HG02840 (cell line): ENCODE data around the gene CPSF4L.

Source experiments
- ATAC-seq: cut with Tn5 transposase; IDR thresholded peaks from one replicate; pipeline ENCODE4 v1.9.1; 2021; ENCODE audit warnings: mild to moderate bottlenecking, moderate library complexity, moderate number of reproducible peaks; ENCODE audit not compliant: unreplicated experiment, low FRiP score

The CPSF4L gene

DNA sequence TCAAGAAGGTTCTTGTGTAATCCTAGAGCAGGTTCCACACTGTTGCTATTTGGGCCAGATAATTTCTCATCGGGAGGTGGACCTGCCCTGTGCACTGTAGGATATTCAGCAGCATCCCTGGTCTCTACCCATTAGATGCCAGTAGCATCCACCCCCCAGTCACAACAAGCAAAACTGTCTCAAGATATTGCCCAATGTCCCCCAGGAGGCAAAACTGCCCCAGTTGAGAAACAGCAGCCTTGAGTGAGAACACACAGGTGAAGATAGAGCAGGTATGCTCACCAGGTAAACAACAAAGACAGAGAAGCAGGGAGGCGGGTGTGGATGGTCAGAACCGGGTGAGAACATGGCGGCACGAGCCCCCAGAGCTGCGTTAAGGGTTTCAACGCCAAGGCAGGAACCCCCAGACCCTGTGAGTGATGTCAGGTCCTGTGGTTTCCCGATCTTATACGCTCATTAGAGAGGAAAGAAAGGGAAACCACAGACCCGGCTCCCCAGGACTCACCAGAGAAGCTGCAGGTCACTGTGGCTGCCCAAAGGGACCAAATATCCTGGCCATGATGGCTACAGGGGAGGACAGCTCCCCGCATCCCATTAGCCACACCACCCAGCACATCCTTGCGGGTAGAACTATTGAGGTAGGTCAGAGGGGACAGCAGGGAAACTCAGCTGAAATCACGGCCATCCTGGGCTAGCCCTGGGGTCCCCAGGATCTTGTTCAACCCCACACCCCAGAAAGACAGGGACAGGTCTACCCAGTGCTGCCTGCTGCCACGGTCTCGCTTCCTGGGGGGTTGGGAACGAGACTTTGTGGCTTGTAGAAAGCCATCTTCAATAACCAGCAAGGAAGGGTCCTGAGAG is 28.9 kb upstream of the CPSF4L start:
- peak; percentile 28 for ATAC-seq

DNA sequence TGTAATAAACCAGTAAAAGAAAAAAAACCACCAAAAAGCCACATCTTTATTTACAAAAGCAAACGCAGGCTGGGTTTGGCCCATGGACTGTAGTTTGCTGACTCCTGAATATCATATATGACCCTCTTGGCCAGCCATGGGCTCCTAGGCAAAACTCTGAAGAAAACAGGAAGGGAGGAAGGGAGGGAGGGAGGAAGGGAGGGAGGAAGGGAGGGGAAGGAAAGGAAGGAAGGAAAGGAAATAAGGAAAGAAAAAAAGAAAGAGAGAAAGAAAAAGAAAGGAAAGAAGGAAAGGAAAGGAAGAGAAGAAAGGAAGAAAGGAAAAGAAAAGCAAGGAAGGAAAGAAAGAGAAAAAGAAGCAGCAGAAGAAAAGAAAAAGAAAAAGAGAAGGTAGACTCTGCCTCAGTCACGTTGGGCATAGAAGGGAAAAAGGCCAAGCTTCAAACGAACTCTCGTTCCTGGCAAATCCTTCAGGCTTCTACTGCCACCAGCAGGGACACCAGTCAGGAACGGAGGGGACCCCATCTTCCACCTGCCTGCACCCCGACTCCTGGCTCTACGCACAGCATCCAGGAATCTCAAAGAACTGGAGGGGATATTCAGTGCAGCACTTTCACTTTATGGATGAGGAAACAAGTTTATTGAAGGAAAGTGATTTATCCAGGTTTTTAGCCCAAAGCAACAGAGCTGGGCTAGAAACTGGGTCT is 28.0 kb upstream of the CPSF4L start:
- no peak for ATAC-seq

DNA sequence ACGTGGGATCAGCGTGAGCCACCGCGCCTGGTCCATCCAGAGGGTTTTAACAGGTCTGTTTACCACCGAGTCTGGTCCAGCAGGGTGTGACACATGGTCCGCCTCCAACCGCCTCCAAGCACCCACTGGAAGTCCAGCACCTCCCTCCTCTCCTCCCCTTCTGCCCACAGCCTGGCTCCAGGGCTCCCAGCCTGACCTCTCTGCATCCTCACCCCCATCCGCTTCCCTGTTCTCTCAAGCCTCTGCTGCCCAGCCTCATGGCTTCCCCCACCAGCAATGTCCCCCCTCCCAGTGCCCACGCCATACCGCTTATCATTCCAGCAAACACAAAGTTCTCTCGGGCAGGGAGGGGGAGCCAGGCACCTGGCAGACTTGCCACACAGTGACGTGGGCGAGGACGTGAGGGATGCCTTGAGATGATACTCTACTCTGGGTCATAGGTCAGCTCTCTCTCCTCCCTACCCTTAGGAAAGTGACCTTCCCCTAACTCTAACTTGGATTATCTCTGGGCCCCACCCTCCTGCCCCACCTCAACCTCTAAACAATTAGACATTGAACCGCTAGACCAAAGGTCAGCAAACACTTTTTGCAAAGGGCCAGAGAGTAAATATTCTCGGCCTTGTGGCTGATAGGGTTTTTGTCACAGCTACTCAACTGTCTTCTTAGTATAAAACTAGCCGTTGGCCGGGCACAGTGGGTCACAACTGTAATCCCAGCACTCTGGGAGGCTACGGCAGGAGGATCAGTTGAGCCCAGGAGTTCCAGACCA is 27.0 kb upstream of the CPSF4L start:
- ATAC-seq, result no peak

DNA sequence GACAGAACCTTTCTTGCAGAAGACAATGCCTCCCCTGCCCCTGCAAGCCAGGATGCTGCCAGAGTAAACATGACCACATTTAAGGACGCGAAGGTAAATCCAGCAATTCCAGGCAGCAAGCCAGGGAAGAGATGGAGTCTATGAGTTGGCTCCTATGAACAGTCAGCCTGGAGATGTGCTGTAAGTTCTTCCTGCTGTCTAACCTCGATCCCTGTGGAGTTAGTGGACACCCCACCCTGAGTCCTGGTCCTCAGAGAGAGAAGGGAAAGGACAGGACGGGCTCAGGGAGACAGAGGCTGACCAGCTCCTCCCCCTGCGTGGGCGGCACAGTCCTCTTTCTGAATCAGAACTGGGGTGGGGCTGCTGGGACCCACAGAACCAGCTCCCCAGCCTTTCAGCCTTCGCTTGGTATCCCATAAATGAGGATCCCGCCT is 25.2 kb upstream of the CPSF4L start:
- ATAC-seq, result no peak

DNA sequence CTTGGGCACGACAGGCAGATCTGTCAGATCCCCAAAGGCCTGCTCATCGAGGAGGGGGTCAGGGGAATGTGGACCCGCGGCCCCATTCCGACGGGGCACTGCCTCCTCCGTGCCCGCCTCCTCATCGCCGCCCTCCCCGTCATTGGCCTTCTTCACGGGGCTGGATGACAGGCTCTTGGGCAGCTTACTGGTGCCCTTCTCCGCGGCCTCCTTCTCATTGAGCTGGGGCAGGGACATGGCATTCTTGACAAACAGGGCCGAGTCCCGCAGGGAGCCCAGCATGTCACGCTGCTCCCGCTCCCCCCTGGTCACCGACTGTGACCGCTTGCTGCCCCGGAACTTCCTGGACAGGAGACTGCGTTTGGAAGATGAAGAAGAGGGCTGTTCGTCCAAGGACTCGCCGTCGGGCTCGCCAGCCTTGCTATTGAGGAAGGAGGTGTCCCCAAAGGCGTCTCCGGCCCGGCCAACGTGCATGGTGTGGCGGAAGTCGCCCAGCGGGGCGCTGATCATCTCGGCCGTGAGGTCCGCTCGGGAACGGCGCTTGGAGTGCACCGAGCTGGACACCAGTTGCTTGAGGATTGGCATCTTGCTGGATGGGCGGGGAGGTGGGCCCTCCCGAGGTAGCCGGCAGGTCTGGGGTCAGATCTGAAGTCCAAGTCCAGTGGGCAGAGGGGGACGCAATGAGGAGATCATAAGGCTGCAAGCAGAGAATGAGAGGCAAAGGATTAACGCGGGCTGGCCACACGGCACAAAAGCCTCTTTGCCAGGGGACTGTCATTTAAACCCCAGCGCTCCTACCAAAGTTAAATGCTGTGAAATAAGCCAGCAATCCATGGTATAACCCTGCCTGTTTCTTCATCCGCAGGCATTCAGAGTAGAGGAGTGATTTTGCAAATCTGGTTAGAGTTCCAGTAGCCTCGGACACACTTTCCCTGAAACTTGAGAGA is 24.5 kb upstream of the CPSF4L start:
- ATAC-seq, result no peak

DNA sequence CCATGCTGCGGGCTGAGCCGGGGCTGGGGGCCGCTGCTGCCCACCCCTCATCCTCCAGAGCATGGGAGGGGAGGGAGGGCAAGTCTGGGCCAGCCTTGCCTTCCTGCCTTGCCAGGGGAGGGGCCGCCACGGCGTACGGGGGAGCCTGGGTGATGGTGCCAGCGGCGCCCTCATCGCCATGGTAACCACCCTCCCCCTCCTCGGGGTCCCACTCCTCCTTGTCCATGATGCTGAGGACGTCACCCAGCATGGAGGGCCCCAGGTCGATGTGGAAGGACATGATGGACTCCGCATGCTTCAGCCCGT is 23.9 kb upstream of the CPSF4L start:
- no peak for ATAC-seq

DNA sequence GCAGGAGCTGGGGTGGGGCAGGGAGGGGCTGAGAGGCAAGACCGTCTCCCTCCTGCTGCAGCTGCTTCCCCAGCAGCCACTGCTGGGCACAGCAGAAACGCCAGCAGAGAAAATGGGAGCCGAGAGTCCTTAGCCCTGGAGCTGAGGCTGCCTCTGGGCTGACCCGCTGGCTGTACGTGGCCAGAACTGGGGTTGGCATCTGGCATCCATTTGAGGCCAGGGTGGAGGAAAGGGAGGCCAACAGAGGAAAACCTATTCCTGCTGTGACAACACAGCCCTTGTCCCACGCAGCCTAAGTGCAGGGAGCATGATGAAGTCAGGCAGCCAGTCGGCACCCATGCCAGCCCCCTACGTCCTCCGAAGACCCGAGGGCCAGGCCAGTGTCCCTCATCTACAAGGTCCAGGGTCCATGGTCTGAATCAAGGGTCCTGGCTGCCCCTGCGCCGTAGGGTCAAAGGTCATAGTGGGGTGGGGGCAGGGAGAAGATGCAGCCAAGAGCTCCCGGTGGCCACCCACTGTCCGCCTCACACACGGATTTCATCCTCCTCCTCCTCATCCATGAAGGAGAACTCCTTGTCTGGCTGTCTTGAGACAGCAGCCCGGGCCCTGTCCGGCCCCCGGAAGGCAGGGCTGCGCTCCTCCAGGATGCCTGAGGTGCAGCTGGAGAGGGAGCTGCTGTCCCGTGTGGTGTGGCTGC is 23.4 kb upstream of the CPSF4L start:
- ATAC-seq, result no peak

DNA sequence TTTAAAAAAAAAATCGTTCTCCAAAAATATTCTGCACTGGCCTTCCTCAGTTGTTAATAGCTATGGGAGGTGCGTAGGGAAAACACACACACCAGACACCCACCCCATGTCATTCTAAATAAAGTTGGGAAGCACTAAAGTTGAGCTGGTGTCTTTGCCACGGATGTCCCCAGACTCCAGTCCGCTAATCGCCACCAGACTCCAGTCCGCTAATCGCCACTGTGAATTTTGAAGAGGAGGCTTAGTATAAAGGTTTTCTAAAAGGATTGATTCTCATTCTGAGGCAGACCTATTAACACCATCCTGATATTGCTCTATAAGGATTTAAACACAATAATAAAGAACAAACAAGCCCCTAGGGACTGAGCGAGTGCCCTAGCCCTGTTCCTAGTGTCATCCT is 22.7 kb upstream of the CPSF4L start:
- no peak for ATAC-seq

DNA sequence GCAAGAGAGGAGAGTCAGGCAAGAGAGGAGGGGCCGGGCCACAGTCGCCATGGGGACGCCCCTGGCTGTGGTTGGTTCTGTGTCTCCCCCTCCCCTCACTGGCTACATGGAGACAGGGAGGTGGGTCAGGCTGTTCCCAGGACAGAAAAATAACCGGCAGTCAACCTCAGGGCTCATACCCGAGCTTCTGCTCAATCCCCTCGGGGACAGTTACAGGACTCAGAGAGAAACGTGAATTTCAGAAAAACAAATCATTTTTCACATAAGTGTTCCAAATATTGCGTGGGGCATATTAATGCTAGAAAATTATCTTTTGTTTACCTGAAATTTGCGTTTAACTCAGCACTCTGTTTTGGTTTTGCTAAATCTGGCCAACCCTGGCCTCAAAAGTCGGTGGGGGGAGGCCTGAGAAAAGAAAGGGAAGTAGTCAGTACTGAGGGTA is 22.2 kb upstream of the CPSF4L start:
- no peak for ATAC-seq

DNA sequence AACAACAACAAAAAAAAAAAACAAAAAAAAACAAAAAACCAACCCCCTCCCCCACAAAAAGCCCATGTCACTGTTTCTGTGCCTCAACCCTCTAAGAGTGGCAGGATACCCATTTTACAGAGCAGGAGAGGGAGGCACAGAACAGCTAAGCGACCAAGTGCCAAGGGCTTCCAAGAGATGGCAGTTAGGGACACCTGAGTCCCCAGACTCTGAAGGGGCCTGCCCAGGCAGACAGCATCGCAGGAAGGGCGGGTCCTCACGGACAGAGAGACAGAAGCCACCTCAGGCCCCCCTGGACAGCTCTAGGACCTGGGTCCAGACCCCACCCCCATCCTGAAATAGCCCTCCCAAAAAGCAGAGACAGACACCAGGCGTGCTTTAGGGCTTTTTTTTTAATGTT is 21.6 kb upstream of the CPSF4L start:
- no peak for ATAC-seq

DNA sequence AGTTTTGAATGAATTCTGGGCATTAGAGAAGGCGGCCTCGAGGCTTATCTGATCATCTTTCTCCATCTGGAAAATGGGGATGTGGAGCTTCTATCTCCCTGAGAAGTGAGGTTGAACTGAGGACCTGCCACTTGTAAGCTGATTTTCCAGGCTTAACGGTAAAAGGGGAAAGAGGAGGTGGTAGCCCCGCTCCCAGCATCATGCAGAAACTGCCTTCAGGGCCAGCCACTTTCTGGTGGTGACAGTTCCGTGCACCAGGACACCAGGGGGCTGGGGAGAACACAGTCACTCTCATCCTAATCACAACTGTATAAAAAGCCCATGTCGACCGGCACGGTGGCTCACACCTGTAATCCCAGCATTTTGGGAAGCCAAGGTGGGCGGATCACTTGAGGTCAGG is 20.9 kb upstream of the CPSF4L start:
- ATAC-seq, result no peak

DNA sequence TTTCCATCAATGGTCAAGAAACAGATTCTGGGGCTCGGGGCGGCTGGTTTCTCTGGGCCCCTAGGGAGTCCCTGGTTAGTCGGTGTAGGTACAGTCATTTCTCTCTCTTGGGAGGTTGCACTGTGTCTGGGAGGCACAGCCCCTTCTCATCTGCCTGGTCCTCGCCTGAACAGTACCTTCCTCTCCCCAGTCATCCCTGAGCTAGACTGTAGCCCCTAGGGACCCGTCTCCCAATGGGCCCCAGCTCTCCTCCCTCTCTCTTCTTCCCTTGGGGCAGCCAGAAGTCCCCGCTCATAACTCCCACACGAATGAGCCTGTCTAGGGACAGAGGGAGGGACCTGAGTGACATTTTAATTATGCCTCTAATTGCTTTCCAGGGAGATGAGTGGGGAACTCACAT is 20.2 kb upstream of the CPSF4L start:
- ATAC-seq, result peak; percentile 79

DNA sequence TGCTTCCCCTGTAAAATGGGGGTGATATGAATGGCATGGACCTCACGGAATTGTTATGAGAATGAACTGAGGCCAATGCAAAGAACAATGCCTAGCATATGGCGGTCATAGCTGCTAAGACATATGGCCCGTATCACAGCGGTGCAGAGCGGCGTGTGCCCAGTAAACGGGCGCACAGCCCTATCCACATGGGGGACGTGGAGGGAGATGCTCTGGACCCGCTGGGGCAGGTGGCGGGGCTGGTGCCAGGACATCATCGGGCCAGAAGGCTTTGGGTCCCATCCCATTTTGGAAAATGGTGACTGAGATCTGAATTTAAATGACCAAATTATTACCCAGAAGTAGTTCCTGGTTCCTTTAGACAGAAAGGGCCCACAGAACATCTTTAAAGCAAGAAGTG is 18.5 kb upstream of the CPSF4L start:
- ATAC-seq, result no peak

DNA sequence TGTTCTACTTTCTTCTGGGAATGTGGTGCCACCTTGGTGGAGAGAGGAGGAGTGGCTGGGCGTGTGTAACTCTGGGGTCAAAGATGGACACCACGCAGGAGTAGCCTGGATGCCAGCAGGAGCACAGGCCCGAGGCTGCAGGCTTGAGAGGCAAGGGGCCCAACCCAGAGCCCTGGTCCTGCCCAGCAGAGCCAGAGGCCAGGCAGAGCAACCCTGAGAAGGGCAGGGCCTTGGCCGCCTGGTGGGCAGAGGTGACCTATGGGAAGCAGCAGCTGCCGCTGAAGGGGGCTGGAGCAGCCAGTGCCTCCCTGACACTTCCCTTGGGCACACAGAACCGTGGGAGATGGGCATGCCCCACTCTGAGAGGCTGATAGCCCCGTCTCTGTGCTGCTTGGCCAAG is 18.0 kb upstream of the CPSF4L start:
- no peak for ATAC-seq

DNA sequence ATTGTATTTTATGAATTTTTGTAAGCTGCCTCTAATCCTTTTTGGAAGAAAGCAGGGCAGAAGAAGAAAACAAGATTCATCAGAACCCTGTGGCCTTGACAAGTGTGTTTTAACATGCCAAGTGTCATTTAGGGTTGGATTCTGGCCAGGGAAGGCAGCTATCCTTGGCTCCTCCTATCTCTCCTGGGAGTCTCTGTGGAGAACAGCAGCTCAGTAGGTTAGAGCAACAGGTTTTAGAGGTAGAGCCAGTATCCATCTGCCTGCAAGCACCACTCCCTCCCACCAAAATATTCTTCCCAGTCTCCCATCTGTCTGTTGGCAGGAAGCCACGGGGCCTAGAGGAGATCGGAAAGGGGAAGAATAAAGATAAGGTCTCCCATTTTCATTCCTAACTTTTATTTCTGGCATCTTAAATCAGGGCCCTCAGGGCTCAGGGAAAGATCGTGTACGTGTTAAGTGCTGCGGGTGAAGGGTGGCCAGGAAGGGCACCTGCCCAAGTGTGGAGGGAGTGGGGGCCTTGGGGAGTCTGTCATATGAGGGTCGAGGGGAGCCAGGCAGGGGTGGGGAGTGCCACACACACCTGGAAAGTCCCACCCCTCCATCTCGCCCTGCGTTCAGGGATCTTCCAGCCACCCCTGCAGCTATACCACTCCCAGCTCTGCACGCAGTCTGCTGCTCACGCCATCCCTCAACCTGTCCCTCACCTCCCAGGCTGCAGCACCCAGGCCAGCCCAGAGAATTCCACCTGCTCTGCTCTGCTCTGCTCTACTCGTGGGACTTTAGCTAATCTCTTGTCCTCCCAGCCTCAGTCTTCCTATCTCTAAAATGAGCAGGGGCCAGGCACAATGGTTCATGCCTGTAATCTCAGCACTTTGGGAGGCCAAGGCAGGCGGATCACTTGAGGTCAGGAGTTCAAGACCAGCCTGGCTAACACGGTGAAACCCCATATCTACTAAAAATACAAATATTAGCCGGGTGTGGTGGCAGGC is 17.1 kb upstream of the CPSF4L start:
- no peak for ATAC-seq

DNA sequence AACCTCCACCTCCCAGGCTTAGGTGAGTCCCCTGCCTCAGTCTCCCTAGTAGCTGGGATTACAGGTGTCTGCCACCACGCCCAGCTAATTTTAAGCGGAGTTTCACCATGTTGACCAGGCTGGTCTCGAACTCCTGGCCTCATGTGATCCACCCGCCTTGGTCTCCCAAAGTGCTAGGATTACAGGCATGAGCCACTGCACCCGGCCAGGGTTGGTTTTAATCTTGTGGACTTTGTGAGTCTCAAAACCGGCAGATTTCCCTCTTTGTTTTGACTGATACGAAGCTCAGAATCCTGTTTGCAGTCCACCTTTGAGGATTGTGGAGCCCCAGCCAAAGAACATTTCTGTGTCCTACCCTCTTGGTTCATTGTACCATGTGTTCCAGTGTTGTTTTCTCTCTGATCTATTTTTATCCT is 16.4 kb upstream of the CPSF4L start:
- no peak for ATAC-seq

DNA sequence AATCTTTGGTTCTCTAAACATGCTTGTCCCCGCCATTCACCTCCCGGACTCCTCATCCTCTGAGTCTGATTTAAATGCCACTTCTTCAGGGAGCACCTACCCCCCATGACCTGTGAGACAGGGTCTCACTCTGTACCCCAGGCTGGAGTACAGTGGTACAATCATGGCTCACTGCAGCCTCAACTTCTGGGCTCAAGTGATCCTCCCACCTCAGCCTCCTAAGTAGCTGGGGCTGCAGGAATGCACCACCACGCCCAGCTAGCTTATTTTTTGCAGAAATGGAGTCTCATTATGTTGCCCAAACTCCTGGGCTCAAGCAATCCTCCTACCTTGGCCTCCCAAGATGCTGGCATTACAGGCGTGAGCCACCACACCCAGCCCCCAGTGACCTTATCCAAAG is 12.8 kb upstream of the CPSF4L start:
- no peak for ATAC-seq

DNA sequence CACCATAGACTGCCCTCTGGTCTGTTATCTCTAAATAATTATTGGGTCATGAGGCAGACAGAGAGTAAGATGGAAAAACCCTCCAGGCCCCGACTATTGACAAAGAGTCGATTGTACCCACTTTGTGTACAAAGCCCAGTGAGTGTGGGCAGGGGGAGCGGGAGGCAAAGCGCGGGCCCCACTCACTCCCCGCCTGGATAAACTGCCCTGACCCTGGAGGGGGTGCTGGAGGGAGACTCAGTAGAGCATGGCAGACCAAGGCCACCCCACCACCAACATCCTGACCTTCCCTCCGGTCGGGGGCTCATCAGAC is 11.2 kb upstream of the CPSF4L start:
- no peak for ATAC-seq

DNA sequence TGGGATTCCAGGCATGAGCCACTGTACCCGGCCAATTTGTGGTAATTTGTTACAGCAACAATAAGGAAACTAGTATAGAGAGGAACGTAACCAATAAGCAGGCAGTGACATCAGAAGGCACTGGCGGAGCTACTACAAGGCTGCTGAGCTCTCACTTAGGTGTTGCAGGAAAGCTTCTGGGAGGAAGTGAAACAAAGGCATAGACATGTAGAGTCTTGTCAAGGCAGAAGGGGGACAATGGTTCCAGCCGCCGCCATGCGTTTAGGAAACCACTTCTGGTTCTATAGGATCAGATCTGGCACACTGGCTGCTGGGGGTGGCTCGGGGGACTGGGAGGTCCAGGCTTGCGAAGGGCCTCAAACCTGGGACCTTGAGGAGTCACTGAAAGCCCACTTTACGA is 9.4 kb upstream of the CPSF4L start:
- ATAC-seq, result peak; percentile 78
